NCI-H524 treated with DMSO at 0.1 percent for 48 hours (cell line): ENCODE data around the gene DUS4L.
"Not testable (repeated sequence)": the region's sequence is repeated elsewhere in the genome, so short reads cannot be mapped to it uniquely, and the experiment has no call there.

ENCODE experiments used
- DNase-seq: peaks from one replicate; lab custom pipeline; 2025; lab: John Stamatoyannopoulos, UW

DUS4L gene, protein sequence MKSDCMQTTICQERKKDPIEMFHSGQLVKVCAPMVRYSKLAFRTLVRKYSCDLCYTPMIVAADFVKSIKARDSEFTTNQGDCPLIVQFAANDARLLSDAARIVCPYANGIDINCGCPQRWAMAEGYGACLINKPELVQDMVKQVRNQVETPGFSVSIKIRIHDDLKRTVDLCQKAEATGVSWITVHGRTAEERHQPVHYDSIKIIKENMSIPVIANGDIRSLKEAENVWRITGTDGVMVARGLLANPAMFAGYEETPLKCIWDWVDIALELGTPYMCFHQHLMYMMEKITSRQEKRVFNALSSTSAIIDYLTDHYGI

DNA sequence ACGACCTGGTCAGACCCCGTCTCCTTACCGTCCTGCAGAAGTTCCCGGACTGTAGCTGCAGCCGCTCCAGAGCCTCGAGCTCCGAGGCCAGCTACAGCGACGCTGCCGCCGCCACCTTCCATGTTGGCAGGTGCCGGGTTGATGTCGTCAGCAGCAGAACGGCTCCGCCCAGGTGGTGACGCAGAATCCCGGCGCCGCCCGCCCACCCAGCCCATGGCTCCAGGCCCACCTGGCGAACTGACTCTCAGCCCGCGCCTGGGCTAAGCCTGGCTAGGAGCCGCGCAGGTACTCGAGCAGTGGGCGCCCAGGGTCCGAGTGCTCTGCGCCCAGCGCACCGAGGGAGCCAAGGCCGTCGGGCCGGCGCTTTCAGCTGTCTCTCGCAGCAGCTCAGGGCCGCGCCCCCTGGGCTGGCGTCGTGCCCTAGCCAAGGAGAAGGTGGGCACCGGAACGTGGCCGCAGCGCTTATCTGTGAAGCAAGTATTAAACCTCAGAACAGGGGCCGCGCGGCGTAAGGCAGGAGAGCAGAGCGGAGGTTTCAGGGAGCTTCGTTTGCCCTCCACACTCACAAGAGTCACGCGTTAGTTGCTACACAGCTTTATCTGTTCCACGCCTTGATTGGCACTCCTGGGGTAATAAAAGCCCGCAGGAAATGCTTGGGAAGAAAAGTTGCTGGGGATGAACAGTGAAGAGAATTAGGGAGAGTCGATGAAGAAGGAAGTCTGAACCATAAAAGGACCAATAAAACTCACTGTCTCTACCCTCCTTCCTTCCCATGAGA, at the start of gene DUS4L, which contains the start of gene COG5:
Gene DUS4L (plus strand): TSS at position 197 of the 778 bp plus-strand sequence. CDS start 3,100 bp downstream, outside the sequence.
Gene COG5 (minus strand): TSS at position 146 of the 778 bp plus-strand sequence. CDS start 24 bp downstream, at position 122.
- DNase-seq = no peak

DNA sequence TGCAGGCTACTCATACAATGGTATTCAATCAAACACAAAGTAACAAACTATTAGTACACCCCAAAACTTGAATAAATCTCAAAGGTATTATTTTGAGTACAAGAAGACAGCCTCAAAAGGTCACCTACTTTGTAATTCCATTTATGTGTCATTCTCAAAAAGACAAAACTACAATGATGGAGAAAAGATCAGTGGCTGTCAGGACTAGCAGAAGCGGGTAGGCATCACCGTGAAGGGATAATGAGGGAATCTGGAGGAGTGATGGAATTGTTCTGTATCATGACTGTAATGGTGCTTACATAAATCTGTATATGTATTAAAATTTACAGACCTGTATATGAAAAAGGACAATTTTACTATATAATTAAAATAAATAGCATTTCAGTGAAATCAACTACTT, 37.1 kb upstream of the DUS4L start:
- no peak for DNase-seq

DNA sequence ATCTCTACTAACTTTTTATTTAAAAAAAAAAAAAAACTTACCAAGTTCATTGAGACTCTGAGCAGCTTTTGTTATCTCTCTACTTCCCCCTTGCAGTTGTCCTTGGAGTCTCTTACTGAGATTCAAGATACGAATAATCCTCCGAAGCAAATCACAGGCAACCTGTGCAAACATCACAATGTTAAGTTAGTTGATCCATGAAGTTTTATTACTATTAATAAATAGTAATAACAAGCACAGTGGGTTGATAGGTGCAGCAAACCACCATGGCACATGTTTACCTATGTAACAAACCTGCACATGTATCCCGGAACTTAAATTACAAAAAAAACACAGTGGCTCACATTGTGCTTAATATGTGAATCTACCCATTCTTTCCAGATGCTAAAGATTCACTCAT, 36.6 kb upstream of the DUS4L start:
- DNase-seq = no peak

DNA sequence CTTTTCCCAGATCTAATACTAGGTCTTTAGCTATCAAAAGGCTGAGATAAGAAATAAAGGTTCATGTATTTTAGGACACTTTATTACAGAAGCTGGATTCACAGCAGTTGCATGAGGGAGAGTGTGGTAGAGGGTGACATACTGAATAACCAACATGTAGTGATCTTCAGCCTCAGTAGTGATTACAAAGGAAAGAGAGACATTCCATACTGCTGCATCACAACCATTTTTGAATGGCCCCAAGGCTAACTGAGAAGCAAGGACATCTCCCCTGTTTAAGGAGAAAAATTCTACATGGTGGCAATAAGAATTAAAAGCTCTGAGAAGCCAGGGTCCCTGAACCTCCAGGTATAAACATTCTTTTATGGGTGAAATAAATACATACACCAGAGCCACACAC, 35.3 kb upstream of the DUS4L start:
- no peak for DNase-seq

- no peak for DNase-seq
Measured at GRCh38 chr7:107530751-107531150, 33.0 kb upstream of the DUS4L start.

- DNase-seq = no peak
Measured at GRCh38 chr7:107534139-107534538, 29.6 kb upstream of the DUS4L start.

DNA sequence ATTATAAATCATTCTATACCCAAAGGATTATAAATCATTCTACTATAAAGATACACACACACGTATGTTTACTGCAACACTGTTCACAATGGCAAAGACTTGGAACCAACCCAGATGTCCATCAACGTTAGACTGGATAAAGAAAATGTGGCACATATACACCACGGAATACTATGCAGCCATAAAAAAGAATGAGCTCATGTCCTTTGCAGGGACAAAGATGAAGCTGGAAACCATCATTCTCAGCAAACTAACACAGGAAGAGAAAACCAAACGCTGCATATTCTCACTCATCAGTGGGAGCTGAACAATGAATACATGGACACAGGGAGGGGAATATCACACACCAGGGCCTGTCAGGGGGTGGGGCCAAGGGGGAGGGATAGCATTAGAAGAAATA, 26.5 kb upstream of the DUS4L start:
- DNase-seq = not testable (repeated sequence)

- no peak for DNase-seq
Measured at GRCh38 chr7:107538001-107538400, 25.8 kb upstream of the DUS4L start.

GRCh38 chr7:107543338-107543993, 20.3 kb upstream of the DUS4L start:
- DNase-seq = no peak

GRCh38 chr7:107544848-107545591, 18.8 kb upstream of the DUS4L start:
- DNase-seq = no peak

DNA sequence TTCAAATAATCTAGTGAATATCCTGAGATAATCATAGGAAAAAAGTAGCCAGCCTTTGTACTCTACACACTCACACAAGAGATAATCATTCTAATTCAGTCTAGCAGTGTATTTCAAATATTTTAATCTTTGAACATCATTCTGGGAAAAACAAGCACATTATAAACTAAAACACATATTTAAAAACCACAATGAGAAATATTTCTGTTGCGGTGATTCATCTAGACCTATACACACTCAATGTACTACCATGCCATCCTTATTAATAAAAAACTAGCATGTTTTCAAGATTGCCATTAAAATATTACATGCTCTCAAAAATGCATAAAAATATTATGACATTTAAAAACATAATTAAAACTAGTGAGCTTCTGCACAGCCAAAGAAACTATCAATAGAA, 11.8 kb upstream of the DUS4L start:
- no peak for DNase-seq

- no peak for DNase-seq
Measured at GRCh38 chr7:107555893-107556292, 7.9 kb upstream of the DUS4L start.

DNA sequence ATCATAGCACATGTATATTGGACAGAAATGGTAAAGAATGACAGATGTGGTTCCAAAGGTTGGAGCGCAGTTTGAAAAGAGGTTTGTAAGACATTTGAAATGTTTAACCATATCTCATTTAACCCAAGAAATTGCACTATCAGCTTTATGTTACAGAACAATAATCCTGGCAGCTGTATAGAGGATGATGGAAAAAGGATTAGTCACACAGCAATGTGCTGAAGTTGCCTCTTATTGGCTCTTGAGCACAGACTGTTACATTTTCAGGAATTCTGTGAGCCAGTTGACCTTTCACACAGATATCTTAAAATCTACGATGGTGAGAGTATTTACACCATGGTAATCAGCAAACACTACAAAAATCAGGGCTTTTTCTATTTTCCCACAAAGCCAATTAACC, 3.9 kb upstream of the DUS4L start:
- DNase-seq = no peak

GRCh38 chr7:107560898-107561516, 2.8 kb upstream of the DUS4L start:
- DNase-seq = no peak

DNA sequence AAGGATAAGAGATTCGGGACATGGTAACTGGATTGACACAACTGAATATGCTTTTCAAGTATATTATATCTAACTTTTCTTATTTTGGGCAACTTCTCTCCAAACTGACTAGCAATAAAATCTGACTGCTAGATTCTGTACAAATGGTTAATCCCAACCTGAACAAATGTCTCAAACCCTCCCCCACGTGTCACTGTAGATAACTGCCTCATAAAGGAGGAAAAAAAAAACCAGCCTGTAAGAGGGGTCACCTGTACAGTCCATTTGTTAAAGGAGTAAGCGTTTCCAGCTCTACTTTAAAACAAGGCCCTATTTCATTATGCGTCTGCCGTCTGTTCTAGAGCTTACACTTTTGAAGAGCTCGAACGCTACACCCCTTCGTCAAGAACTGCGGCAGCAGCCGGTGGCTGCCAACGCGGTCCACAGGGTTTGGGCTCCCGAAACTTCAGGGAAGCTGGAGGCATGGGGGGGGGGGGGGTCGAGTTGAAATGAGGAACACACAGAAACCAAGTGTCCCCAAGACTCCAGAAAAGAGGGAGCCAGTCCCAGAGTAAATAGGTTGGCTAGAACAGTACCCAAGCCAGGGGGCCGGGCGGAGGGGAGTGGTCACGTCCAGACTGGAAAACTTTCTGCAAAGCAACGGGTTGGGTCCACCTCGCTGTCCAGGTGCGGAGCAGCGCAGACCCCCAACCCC, 543 bp upstream of the DUS4L start:
- DNase-seq = no peak

GRCh38 chr7:107564553-107565298, 955 bp downstream of the DUS4L start:
- no peak for DNase-seq

- DNase-seq = no peak
Measured at GRCh38 chr7:107570298-107570697, 6.5 kb downstream of the DUS4L start.

DNA sequence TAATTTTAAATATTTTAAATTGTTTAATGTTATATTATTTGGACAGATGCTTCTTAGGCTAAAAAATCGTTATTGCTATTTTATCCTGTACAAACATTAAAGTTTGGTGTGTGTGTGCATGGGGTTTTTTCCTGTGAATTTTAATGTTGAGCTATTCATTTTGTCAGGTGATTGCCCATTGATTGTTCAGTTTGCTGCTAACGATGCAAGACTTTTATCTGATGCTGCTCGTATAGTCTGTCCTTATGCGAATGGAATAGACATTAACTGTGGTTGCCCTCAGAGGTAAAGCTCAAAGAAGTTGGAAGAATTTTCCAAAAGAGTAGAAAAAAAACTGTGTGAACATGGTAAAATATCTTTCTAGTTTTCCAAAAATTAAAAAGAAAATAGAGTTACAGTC, 9.8 kb downstream of the DUS4L start:
- DNase-seq = no peak

GRCh38 chr7:107579554-107579884, 15.7 kb downstream of the DUS4L start:
- no peak for DNase-seq
